CD4-positive, alpha-beta T cell treated with Interleukin-1 beta for 1 hour (primary cell): ENCODE data around the gene ACTR8.

Experiments used
- DNase-seq, 2 donors: peaks; one replicate each; pipeline ENCODE4 v3.0.0-alpha.2; 2020 to 2022

ACTR8 gene

DNA sequence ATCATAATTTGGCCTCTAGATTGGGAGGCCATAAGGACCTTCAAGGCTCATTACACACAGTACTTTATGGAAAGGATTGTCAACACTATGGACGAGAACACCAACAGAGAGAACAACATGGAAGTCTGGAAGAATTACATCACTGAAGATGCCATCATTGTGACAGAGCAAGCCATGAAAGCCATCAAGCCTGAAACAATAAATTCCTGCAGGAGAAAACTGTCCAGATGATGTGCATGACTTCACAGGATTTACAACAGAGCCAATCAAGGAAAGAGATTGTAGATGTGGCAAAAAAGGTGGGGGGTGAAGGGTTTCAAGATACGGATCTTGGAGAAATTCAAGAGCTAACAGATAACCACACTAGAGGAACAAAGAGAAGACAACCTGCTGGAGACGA lies 19.7 kb downstream of the ACTR8 start:
- no peak for DNase-seq

DNA sequence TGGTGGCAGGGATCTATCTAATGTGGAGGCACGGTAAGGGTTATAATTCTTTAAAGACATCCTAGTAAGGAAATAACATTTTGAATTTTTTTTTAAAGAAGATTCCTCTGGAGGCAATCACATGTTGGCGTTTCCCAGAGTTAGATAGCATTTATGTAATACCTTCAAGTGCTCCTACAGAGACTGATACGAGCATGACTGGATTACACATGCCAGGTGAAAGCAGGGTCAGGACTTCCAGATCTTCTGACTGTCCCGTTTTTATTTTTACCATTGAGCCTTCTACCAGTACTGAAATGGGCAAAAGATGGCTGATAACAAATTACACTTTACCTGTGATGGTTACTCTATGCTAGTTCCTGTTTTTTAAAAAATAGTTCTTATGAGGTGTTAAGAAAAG lies 21.8 kb downstream of the ACTR8 start:
- DNase-seq = no peak

DNA sequence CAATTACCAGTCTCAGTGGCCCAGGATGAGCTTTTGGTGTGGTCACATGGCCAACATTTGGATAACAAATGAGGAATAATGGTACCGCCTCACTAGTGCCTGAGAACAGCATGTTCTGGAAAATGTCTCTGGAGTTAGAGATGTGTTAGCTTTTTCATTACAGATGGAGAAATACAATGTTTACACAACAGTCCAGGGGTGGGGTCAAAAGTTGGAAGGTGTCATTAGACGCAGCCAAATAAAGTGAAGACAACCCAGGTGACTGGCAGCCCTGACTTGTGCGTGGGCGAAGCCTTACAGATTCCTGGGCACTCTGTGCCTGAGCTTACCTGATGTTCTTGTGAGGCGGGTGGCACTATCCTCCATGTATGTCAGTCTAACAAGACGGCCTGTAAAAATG lies 22.8 kb downstream of the ACTR8 start:
- no peak for DNase-seq

DNA sequence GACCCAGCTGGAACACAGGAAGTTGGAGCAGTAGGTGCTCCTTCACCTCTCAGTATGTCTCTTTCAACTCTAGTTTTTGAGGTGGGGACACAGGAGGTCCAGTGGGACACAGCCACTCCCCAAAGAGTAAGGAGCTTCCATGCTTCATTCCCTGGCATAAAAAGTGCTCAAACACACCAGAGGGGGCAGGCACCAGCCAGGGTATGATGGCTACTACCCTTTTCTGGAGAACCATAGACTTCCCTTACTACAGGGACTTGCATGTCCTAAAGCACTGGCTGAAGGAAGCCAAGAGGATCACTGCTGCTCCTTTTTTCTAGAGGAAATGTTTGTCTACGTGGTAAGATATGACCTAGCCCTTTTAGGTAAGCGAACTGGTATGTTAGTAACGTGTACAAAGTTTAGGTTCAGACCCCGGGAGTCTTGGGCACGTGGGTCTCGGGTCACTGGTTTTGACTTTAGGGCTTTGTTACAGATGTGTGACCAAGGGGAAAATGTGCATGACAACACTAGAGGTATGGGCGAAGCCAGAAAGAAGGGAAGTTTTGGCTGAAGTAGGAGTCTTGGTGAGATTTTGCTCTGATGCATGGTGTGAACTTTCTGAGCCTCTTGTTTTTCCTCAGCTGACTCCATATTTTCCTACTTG lies 23.7 kb downstream of the ACTR8 start:
- DNase-seq = no peak

DNA sequence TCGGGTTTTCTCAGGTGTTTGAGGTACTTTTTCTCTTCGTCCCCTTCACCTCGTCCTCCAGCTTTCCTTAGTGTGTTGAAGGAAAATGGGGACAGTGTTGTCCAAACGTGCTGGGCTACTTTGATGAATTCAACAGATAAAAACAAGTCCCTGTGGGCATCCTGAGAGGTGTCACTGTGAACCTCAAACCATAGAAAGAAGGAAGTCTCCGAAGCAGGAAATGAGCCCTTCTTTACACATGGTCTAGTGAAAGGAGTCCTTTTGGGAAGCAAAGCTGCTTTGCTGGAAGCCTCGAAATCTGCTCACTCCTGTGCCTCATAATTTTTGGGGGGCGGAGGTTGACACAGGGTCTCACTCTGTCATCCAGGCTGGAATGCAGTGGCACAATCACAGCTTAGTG lies 25.0 kb downstream of the ACTR8 start:
- DNase-seq = no peak

DNA sequence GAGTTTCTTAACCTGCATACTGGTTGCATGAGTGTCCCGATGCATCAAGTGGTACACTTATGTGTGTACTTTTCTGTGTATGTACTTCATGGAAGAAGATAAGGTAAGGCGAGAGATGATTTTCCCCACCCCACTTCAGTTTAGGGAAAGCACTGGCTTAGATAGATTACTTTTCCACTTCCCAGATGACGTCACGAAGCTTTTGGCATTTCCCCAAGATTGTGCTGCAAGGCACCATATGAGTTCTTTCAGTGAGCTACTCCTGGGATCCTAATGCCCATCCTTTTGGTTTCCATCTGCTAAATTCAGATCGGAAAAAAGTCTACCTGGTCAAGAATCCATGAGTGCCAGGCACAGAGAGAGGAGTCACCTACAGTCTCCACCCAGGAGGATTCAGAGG lies 31.1 kb downstream of the ACTR8 start:
- no peak for DNase-seq

DNA sequence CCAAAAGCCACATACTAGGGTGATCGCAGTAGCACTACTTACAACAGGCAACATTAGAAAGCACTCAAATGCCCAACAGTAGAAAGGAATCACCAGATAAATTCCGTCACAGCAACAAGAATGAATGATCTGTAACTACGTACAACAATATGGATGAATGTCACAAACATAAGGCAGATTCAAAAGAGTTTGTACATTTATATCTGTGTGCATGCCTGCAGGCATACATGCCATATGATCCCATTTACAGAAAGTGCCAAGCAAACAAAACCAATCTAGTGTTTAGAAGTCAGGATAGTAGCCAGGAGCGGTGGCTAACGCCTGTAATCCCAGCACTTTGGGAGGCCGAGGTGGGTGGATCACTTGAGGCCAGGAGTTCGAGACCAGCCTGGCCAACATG lies 32.0 kb downstream of the ACTR8 start:
- no peak for DNase-seq

DNA sequence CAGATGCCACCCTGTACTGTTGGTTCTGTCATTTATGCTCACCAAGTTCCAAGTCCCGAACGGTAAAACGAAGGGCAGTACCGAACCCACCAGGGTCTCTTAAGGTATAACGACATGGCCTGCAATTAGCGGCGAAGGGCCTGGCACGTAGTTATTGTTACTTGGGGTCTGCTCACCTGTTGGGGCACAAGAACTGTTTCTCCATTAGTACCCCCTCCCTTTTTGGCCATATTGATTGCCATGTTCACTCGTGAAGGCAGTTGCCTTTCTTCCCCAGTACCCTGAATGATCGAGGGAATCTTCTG lies 35.1 kb downstream of the ACTR8 start:
- DNase-seq = no peak

DNA sequence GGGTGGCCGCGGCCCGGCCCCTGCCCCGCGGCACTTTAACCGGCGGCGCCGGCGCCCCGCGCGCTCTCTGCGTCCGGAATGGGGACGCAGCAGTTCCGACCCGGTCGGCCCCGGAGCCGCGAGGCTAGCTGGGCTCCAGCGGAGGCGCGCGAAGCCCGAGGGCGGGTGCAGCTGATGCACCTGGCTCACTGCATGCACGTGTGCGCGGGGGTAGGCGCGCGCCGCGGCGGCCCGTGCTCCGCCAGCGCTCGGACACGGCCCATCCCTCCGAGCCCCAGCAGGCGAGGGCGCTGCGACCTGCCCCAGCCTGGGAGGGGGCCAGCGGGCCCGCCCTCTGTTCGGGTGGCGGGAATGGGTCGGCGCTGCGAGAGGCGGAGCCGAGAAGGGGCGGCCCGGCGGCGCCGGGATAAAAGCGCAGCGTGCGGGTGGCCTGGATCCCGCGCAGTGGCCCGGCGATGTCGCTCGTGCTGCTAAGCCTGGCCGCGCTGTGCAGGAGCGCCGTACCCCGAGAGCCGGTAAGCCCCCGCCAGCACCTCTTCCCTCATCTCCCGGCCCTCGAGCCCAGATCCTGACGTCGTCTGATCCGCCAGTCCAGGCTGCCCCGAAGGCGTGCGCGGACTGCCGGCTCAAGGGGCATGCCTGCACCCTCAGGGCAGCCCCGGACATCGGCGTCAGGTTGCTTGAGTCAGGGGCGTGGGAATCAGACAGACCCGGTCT lies 35.7 kb downstream of the ACTR8 start, which contains the start of the genes CHDH and IL17RB:
CHDH (minus strand) TSS at position 286 of the 717 bp plus-strand sequence. CDS start 22,411 bp downstream, outside the sequence.
IL17RB (plus strand) TSS at position 435 of the 717 bp plus-strand sequence; CDS start at position 456, 21 bp downstream.
- no peak for DNase-seq

DNA sequence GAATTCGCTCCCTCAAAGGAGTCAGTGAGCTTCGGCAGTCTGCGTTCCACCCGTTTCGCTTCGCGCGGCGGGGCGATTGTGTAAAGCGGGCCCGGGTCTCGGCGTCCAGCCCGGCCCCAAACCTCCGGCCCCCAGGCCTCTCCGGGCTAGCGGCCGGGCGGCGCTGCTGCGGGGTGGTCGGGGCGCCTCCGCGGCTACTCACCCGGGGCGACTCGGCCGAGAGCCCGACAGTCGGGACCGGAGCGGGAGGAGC lies 36.1 kb downstream of the ACTR8 start:
- no peak for DNase-seq

DNA sequence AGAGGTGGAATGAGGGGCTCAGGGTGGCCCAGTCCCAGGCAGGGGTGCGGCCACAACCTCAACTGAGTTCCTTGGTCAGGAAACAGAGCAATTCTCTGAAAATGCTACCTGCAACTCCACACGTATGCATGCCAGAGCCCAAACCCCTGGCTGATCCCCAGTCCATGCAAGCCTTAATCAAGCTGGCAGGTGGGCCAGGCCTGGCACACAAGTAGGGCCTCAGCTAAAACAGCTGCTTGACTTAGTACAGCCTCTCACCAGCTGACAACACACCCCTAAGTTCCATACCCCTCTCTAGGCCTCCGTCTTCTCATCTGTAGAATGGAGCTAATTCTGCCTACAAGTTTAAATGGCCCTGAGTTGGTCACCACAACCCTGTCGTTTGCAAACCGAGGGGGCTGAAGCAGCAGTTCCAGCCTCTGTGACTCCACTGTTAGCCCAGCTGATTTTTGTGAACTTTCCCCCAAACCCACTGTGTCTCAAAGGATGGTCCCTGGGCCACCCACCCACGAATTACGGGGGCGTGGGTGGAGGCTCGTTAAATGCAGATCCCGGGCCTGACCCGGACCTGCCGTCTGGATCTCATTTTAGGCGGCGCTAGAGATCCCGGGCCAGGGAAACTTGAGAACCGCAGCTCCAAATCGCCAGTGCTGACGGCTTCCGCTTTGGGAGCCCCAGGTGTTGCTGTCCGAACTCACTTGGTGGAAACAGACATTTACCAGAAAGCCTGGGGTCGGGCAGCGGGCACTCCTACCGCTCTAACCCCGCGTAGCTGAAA lies 36.7 kb downstream of the ACTR8 start:
- DNase-seq = no peak

DNA sequence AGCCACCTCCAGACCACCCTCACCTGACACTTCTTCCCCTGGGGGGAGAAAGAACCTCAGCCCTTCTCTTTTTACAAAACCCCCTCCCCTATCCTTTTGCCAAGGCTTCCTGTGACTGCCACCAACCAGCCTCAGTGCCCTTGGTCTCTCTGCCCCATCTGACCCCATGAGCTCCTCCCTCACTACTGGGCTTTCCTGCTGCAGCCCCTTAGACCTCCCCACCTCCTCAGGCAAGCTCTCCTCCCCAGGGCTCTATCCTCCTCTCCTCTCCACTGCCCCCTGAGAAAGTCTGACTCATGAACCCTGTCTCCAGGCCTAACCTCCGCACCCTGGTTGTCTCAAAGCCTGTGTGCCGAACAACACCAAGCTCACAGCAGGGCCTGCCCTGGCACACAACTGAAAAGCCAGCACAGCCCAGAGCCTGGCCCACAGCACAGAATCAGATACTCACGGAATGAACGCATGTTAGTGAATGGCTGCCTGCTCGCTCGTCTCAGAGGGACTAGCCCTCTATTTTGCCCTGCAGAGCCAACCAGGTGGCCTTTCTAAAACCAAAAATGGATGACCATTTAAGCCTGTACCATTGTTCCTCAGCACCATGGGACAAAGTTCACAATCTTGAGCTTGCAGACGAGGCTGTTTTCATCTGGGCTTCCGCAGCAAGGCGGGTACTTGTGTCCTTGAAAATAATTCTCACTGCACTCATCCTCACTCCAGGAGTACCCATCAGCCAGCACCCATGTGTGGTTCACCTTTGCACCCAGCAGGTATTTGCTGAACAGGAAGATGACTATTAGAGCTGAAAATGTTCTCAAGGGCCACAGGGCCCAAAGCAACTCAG lies 37.5 kb downstream of the ACTR8 start:
- DNase-seq = no peak

DNA sequence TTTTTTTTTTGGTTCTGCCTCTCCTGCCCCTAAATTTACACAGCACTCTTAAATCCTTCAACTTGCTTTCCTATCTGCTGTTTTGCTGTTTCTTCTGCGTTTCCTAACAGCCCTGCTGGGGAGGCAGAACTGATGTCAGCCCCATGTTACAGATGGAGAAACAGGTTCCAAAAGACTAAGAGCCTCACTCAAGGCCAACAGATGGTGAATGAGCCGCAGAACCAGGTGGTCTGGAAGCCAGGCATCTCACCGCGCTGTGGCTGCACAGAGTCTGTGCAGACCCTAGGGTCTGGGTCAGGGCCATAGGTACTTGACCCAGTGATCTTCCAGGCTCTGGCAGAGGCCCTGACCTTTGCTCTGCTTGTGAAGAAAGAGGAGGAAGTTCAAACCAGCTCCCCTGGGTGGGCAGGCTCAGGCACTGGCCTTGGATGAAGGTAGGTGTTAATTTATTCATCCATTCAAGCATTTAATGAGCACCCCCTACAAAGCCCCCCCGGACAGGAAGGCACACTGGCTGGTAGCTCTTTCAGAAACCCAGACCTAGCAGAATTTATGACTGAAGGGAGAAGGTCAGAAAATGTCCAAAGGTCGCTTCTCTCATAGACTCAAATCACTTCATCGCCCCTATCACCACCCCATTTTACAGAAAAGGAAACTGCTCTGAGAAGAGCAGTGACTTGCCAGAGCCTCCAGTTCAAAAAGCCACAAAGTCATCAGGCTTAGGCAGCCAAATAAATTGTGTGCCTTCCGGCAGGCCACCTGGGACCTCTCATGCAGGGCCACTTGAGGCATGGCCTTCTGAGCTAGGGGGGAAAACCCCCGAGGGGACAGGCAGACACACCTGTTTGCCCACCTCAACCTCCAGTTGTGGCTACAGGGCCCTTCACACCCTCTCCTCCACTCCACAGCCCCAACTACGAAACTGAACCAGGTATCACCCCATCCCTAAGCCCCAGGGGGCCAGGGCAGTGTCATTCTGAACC lies 38.5 kb downstream of the ACTR8 start:
- DNase-seq = no peak

DNA sequence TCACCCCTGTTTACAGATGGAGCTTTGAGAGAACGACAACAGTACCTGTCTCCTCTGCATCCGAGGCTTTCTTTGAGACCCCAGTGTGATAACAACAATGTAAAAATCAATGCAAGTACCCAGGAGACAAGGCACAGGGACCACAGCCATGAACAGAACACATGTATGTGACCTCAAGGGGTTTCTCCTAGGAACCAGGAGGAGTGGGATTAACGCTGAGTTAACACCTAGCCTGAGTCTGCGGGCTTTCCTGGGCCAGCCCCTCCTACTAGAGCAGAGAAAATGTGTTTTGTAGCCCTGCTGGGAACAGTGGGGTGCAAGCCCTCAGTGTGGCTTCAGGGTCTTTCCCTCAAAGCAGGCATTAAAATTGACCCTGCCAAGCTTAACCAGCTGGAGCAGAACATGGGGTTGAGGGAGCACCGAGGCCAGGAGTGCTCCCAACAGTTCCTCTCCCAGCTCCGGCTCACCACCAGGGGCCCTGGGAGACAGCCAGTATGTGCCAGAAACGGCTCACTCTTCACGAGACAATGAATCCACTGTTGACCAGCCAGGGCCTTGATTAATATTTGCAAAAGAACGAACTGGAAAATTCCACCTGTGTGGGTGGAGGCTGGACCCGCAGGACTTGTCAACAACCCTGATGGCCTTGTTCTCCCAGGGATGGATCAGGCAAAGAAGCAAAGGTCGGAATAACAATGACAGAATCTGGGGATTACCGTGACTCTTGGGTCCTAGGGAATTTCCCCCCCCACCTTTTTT lies 39.3 kb downstream of the ACTR8 start:
- no peak for DNase-seq

DNA sequence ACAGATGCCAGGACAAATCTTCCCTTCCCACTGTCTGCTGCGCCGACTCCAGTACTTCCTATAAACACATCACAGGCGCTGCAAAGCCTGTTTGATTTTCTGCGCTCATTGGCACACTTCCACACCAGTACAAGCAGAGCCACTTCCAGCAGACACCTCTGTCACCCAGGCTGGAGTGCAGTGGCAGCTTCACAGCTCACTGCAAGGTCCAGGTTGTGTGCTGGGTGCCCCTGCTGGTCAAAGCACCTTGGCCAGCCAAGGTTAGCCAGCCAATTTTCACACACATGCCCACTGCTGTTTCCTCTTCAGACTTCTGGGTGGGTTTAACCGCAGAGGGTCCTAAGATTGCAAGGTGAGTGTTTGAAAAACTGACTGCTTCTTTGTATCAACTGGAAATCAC lies 40.7 kb downstream of the ACTR8 start:
- DNase-seq = no peak

DNA sequence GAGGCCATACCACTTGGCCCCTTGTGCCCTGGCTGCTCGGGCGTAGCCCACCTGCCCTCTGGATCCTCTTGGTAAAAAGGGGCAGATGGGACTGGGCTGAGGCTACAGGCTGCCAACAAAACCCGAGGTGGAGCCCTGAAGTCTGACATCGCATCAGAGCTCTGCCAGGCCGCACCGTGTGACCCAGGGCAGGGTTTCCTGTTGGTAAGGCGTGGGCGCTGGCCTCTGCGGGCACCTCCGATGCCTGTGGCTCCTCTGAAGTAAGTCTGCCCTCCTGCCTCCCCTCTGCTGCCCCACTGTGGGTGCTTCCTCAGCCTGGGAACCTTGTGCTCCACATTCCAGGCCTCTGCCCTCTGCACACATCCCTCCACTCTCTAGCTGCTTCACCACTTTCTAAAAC lies 44.6 kb downstream of the ACTR8 start:
- DNase-seq = no peak

DNA sequence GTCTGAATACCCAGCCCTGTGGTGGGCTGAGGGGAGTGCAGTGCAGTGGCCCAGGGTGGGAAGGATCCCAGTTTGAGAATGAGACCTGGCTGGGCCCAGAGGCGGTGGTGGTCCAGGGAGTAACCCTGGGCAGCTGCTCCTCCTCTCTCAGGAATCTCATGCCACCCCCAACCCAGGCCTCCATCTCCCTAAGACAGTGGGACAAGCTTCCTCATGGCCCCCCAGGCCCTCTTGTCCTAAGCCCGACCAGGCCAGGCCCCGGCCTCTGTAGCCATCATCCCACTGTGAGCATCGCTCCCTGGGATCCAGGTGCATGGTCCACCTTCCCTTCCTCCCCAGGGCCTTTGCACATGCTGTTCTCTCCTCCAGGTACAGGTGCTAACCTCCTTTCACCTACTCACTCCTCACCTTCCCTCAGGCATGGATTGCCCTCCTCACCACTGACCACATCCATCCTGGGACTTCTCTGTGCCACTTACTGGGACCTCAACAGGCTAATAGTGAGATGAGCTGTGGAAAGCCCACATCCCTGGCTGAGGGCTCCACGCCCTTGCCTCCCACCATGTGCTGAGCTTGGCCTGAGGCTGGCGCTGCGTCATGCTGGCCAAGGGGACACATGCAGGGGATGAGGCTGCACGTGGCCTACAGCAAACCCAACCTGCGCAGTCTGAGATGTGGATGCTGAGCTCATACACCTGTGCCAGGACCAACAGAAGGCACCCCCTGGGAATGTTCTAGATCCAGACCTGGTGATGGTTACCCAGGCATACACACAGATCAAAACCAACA lies 45.7 kb downstream of the ACTR8 start:
- DNase-seq = no peak

DNA sequence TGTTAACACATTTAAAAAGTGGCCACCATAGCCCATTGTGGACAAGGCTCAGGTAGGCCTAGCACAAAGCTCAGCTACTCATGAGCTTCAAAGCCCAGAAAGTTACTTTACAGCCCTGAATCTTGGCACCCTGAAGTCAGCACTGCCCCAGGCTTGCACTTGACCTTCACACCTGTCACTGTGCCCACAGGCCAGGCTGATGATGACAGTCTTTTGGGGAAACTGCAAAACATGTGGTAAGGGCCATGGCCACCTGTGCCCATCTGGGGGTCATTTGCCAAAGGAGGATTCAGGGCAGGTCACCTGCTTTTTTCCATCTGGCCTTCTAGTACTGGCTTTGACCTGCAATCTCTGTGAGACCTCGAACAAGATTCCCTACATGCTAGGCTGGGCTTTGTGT lies 46.7 kb downstream of the ACTR8 start:
- no peak for DNase-seq

DNA sequence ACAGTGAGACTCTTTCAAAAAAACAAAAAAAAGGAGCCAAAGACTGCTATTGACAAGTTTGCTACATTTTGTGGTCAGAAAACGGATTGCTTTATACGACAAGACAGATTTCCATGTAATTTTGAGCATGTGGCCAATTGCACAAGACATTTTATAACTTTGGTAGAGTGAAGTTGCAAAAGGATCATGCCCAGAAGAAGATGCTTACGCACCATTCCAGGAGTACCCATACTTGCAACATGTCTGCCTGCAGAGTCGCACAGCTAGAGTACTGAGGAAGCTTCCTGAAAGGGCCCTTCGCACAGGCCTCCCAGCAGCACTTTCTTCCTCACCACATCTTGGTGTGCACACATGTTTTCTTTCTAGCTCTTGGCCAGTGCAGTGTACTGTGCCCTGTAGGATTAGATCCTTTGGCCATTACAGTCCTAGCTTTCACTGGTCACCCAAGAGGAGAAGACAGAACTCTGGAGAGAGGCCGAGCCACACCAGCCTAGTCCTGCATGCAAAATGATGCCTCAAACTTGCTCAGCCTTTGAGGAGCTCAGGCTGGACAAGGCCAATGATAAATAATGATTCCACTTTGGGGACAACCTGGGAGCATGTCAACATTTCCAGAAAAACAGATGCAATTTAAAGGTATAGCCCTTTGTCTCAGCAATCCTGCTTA lies 47.4 kb downstream of the ACTR8 start:
- DNase-seq = peak in 1 of 2 donors; percentile 11

DNA sequence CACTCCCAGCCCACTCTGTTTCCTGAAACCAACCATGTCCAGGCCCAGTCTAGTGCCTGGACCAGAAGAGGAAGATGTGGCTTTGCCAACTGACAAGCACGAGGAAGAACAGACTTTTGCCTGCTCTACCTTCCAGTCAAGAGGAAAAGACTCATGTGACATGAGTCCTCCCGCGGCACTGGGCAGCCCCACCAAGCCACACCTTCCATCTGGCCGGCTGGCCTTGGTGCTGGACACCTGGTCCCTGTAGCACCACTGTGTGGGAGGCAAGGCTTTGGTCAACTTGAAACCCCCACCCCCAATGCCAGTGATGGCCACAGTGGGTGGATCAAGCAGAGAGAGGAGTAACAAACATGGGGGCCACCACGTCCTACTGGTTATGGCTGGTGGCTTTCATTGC lies 48.3 kb downstream of the ACTR8 start:
- no peak for DNase-seq
